ENCODE results near the gene KRT71.

Gene KRT71

GRCh38 chr12:52494100-52494499, 58.8 kb downstream of the KRT71 start:
- DNase-seq = no peak
